Testis (tissue), 2 donors: ENCODE results near the gene ERC2.

Experiments used
- CTCF ChIP-seq, 3 experiments: fragments of 450-650 bp in 2 of 3; fragments of 200-600 bp in 1 of 3; sonication (generic) in 1 of 3; IDR thresholded peaks; one replicate each; pipeline ENCODE4 v1.5.1; 2016 to 2019; ENCODE audit warnings: antibody characterized with exemption in 3 of 3, mild to moderate bottlenecking in 2 of 3, moderate library complexity in 1 of 3
- POLR2A ChIP-seq: fragments of 450-650 bp; IDR thresholded peaks from one replicate; pipeline ENCODE4 v1.6.1; 2017; ENCODE audit warnings: antibody characterized with exemption, mild to moderate bottlenecking, moderate library complexity

GRCh38 chr3:55619046-55619808, 849.0 kb downstream of the ERC2 start:
- no peak for TF ChIP-seq POLR2A
- no peak for TF ChIP-seq CTCF (IDR thresholded peaks at IDR 0.05)
